ENCODE results near the gene TMTC3. TPM values are rescaled to one million over a fixed set of nuclear protein-coding genes. Genes with fewer than 3 reads are reported as not detected.
A peak's percentile ranks its signal among the peaks of the same experiment; 100 is the strongest.

TMTC3 gene
- total and polyA plus RNA-seq, 2 experiments from 2014 or later = 17.7 to 53.8 TPM

GRCh38 chr12:88227871-88228270 is 85.8 kb downstream of the TMTC3 start:
- H2AFZ ChIP-seq = peak overlapping the region; percentile 89
- H3K9me2 ChIP-seq (ENCODE audit: insufficient read depth) = peaks cover 10% of the 10 kb centered on the region; the same call in 1 of the 2 replicates
- H3K27me3 Mint-ChIP-seq (ENCODE audit: insufficient read depth, low read depth, poor library complexity) = peaks cover 1% of the 10 kb centered on the region
- TF ChIP-seq, protein P1, sequence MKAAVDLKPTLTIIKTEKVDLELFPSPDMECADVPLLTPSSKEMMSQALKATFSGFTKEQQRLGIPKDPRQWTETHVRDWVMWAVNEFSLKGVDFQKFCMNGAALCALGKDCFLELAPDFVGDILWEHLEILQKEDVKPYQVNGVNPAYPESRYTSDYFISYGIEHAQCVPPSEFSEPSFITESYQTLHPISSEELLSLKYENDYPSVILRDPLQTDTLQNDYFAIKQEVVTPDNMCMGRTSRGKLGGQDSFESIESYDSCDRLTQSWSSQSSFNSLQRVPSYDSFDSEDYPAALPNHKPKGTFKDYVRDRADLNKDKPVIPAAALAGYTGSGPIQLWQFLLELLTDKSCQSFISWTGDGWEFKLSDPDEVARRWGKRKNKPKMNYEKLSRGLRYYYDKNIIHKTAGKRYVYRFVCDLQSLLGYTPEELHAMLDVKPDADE (IDR thresholded peaks at IDR 0.05) = no peak
- no peak for TF ChIP-seq EZH2 (IDR thresholded peaks at IDR 0.05; ENCODE audit: low read depth, unreplicated experiment)
- TF ChIP-seq NANOG (IDR thresholded peaks at IDR 0.05; ENCODE audit: borderline replicate concordance) = no peak
- TF ChIP-seq, protein P2, sequence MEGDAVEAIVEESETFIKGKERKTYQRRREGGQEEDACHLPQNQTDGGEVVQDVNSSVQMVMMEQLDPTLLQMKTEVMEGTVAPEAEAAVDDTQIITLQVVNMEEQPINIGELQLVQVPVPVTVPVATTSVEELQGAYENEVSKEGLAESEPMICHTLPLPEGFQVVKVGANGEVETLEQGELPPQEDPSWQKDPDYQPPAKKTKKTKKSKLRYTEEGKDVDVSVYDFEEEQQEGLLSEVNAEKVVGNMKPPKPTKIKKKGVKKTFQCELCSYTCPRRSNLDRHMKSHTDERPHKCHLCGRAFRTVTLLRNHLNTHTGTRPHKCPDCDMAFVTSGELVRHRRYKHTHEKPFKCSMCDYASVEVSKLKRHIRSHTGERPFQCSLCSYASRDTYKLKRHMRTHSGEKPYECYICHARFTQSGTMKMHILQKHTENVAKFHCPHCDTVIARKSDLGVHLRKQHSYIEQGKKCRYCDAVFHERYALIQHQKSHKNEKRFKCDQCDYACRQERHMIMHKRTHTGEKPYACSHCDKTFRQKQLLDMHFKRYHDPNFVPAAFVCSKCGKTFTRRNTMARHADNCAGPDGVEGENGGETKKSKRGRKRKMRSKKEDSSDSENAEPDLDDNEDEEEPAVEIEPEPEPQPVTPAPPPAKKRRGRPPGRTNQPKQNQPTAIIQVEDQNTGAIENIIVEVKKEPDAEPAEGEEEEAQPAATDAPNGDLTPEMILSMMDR (conservative IDR thresholded peaks at IDR 0.05; ENCODE audit: low read depth in 2 of 2) = no peak
- TF ChIP-seq EZH2phosphoT487 (IDR thresholded peaks at IDR 0.05; ENCODE audit: unreplicated experiment) = no peak
- H3K9me3 Mint-ChIP-seq = no peaks in the 10 kb centered on the region; the same call in 1 of the 3 replicates
- no peaks in the 10 kb centered on the region for H3K36me3 ChIP-seq (ENCODE audit: insufficient read depth)
- peaks cover 21% of the 10 kb centered on the region for H3K4me1 ChIP-seq (ENCODE audit: insufficient read depth)
- H4K20me1 ChIP-seq (replicated peaks; ENCODE audit: insufficient read depth) = no peaks in the 10 kb centered on the region
- H3K36me3 Mint-ChIP-seq (ENCODE audit: low read depth) = no peaks in the 10 kb centered on the region
- H3K79me2 ChIP-seq (replicated peaks; ENCODE audit: insufficient read depth) = no peaks in the 10 kb centered on the region
- ATAC-seq = peak; percentile 43
- no peak overlapping the region for H3K4me2 ChIP-seq
- H3K4me1 Mint-ChIP-seq = peaks cover 14% of the 10 kb centered on the region
- H3K27me3 ChIP-seq (ENCODE audit: insufficient read depth) = no peaks in the 10 kb centered on the region
- H3K27ac ChIP-seq (ENCODE audit: low read depth) = no peak overlapping the region
- peak; percentile 17 for DNase-seq (ENCODE audit: low spot score)
- no peak overlapping the region for H3K27ac Mint-ChIP-seq
- no peaks in the 10 kb centered on the region for H3F3A ChIP-seq (replicated peaks; ENCODE audit: low read depth)
- H3K4me3 ChIP-seq = no peak overlapping the region
- no peak overlapping the region for H3K4me3 Mint-ChIP-seq

GRCh38 chr12:88228720-88229119 is 86.6 kb downstream of the TMTC3 start:
- H3K4me3 Mint-ChIP-seq = no peak overlapping the region

More at GRCh38 chr12:88228720-88229119, 86.6 kb downstream of the TMTC3 start:
- Histone ChIP-seq H4K20me1 (replicated peaks; ENCODE audit: insufficient read depth) (no peaks in the 10 kb centered on the region), H3K4me2 (no peak overlapping the region), H3K4me1 (ENCODE audit: insufficient read depth) (peaks cover 21% of the 10 kb centered on the region), H3F3A (replicated peaks; ENCODE audit: low read depth) (no peaks in the 10 kb centered on the region), H2AFZ (no peak overlapping the region), H3K4me3 (no peak overlapping the region), H3K9me2 (ENCODE audit: insufficient read depth) (peaks cover 10% of the 10 kb centered on the region; the same call in 1 of the 2 replicates), H3K27me3 (ENCODE audit: insufficient read depth) (no peaks in the 10 kb centered on the region), H3K27ac (ENCODE audit: low read depth) (no peak overlapping the region), H3K79me2 (replicated peaks; ENCODE audit: insufficient read depth) (no peaks in the 10 kb centered on the region), H3K36me3 (ENCODE audit: insufficient read depth) (no peaks in the 10 kb centered on the region)
- DNase-seq (ENCODE audit: low spot score) (no peak), ATAC-seq (no peak)
- 0 out of 2 replicates have a peak overlapping the region, but pooled peaks have one; percentile 8 for H3K27ac Mint-ChIP-seq
- no peaks in the 10 kb centered on the region for H3K36me3 Mint-ChIP-seq (ENCODE audit: low read depth)
- H3K9me3 Mint-ChIP-seq = no peaks in the 10 kb centered on the region; the same call in 1 of the 3 replicates
- TF ChIP-seq, protein P2 (conservative IDR thresholded peaks at IDR 0.05; ENCODE audit: low read depth in 2 of 2) = peak; percentile 36 to 51; a peak in 3 of 4 replicates
- no peak for TF ChIP-seq CREB1 (CRISPR knock-in tag; IDR thresholded peaks at IDR 0.05; ENCODE audit: low read depth)
- TF ChIP-seq STAT1 (IDR thresholded peaks at IDR 0.05; ENCODE audit: unreplicated experiment) = no peak
- TF ChIP-seq JUNB (IDR thresholded peaks at IDR 0.05; ENCODE audit: unreplicated experiment) = no peak
- H3K27me3 Mint-ChIP-seq (ENCODE audit: insufficient read depth, low read depth, poor library complexity) = peaks cover 1% of the 10 kb centered on the region
- H3K4me1 Mint-ChIP-seq = peaks cover 14% of the 10 kb centered on the region
